Measurements from ENCODE around the gene FASTK. TPM values are rescaled to one million over a fixed set of nuclear protein-coding genes. Genes with fewer than 3 reads are reported as not detected.

Gene FASTK
- polyA plus RNA-seq, 1 donor (not counting 4 experiments of a cell fraction or from before 2014, with no cell fraction given): 27.2 TPM

GRCh38 chr7:151062111-151062398 is 18.6 kb downstream of the FASTK start:
- dilution Hi-C loops (cut with MboI; ENCODE audit: extremely low pct_ligation_motif_present, low sequenced_read_pairs): no loop called here
- Histone ChIP-seq H3K27ac (ENCODE audit: control insufficient read depth, insufficient read depth, low read length) (no peak overlapping the region), H3K9ac (ENCODE audit: control insufficient read depth, extremely low read depth, insufficient read depth, low read length) (no peak overlapping the region), H3K4me2 (ENCODE audit: control insufficient read depth, extremely low read depth, insufficient read depth, low read depth, low read length) (no peak overlapping the region), H3K36me3 (ENCODE audit: control insufficient read depth in 2 of 2, extremely low read depth in 1 of 2, insufficient read depth in 2 of 2, low read length in 2 of 2) (peaks cover 14 to 18% of the 10 kb centered on the region in 2 experiments), H2AFZ (ENCODE audit: control insufficient read depth, low read length) (no peak overlapping the region), H3K79me2 (ENCODE audit: control insufficient read depth, insufficient read depth, low read length) (peaks cover 35% of the 10 kb centered on the region), H3K9me1 (ENCODE audit: control insufficient read depth, extremely low read depth, insufficient read depth, low read length) (peaks cover 4% of the 10 kb centered on the region), H3K4me1 (ENCODE audit: control insufficient read depth, extremely low read depth, insufficient read depth, low read length) (peaks cover 38% of the 10 kb centered on the region), H3K9me3 (ENCODE audit: control insufficient read depth, low read depth, low read length) (no peaks in the 10 kb centered on the region), H4K20me1 (ENCODE audit: control insufficient read depth, extremely low read depth, insufficient read depth, low read length) (no peaks in the 10 kb centered on the region), H3K4me3 (ENCODE audit: control insufficient read depth in 2 of 3, extremely low read depth in 1 of 3, insufficient read depth in 2 of 3, low read depth in 1 of 3, low read length in 3 of 3) (no peak overlapping the region), H3K27me3 (ENCODE audit: control insufficient read depth, extremely low read depth, insufficient read depth, low read length) (no peaks in the 10 kb centered on the region)
- DNase-seq (ENCODE audit: low read depth, low spot score): no peak
- TF ChIP-seq CTCF (optimal IDR thresholded peaks at IDR 0.05 in 1 of 3, IDR thresholded peaks at IDR 0.05 in 1 of 3, conservative IDR thresholded peaks at IDR 0.05 in 1 of 3; ENCODE audit: extremely low read depth in 1 of 3, insufficient read depth in 2 of 3, low read length in 3 of 3): no peak
- no peak for TF ChIP-seq EZH2 (IDR thresholded peaks at IDR 0.05; ENCODE audit: low read length)
- FAIRE-seq: no peak

- no peaks in the 10 kb centered on the region for H3K9me3 ChIP-seq (ENCODE audit: control insufficient read depth, low read depth, low read length)
- no peak for TF ChIP-seq EZH2 (IDR thresholded peaks at IDR 0.05; ENCODE audit: low read length)
- no peak for TF ChIP-seq CTCF (optimal IDR thresholded peaks at IDR 0.05 in 1 of 3, IDR thresholded peaks at IDR 0.05 in 1 of 3, conservative IDR thresholded peaks at IDR 0.05 in 1 of 3; ENCODE audit: extremely low read depth in 1 of 3, insufficient read depth in 2 of 3, low read length in 3 of 3)
- DNase-seq (ENCODE audit: low read depth, low spot score) (no peak), FAIRE-seq (no peak)
- no peaks in the 10 kb centered on the region for H3K27me3 ChIP-seq (ENCODE audit: control insufficient read depth, extremely low read depth, insufficient read depth, low read length)
- H3K4me3 ChIP-seq (ENCODE audit: control insufficient read depth in 2 of 3, extremely low read depth in 1 of 3, insufficient read depth in 2 of 3, low read depth in 1 of 3, low read length in 3 of 3): no peak overlapping the region
- H3K9me1 ChIP-seq (ENCODE audit: control insufficient read depth, extremely low read depth, insufficient read depth, low read length): peaks cover 4% of the 10 kb centered on the region
- H3K4me1 ChIP-seq (ENCODE audit: control insufficient read depth, extremely low read depth, insufficient read depth, low read length): peaks cover 43% of the 10 kb centered on the region
- no peak overlapping the region for H2AFZ ChIP-seq (ENCODE audit: control insufficient read depth, low read length)
- H3K9ac ChIP-seq (ENCODE audit: control insufficient read depth, extremely low read depth, insufficient read depth, low read length): no peak overlapping the region
- H3K27ac ChIP-seq (ENCODE audit: control insufficient read depth, insufficient read depth, low read length): no peak overlapping the region
- H3K4me2 ChIP-seq (ENCODE audit: control insufficient read depth, extremely low read depth, insufficient read depth, low read depth, low read length): no peak overlapping the region
- no peaks in the 10 kb centered on the region for H4K20me1 ChIP-seq (ENCODE audit: control insufficient read depth, extremely low read depth, insufficient read depth, low read length)
- H3K79me2 ChIP-seq (ENCODE audit: control insufficient read depth, insufficient read depth, low read length): peaks cover 35% of the 10 kb centered on the region
- dilution Hi-C loops (cut with MboI; ENCODE audit: extremely low pct_ligation_motif_present, low sequenced_read_pairs): no loop called here
- peaks cover 10 to 18% of the 10 kb centered on the region in 2 experiments for H3K36me3 ChIP-seq (ENCODE audit: control insufficient read depth in 2 of 2, extremely low read depth in 1 of 2, insufficient read depth in 2 of 2, low read length in 2 of 2)
Observed at GRCh38 chr7:151061213-151062110, 19.1 kb downstream of the FASTK start.

Measured in keratinocyte (primary cell).